Uterus (tissue), 2 donors: ENCODE data around the gene SNRPE.

ENCODE experiments used
- POLR2A ChIP-seq, 2 donors: fragments of 450-650 bp; IDR thresholded peaks; one replicate each; pipeline ENCODE4 v1.6.1; 2016; ENCODE audit warnings: antibody characterized with exemption in 2 of 2, mild to moderate bottlenecking in 1 of 2, moderate library complexity in 1 of 2
- TF ChIP-seq, protein P1 (sequence below), 4 experiments: fragments of 200-600 bp in 2 of 4; fragments of 450-650 bp in 2 of 4; sonication (generic) in 2 of 4; IDR thresholded peaks; one replicate each; pipeline ENCODE4 v1.5.1; 2016 to 2019; ENCODE audit warnings: antibody characterized with exemption in 4 of 4, mild to moderate bottlenecking in 2 of 4, moderate library complexity in 1 of 4

DNA sequence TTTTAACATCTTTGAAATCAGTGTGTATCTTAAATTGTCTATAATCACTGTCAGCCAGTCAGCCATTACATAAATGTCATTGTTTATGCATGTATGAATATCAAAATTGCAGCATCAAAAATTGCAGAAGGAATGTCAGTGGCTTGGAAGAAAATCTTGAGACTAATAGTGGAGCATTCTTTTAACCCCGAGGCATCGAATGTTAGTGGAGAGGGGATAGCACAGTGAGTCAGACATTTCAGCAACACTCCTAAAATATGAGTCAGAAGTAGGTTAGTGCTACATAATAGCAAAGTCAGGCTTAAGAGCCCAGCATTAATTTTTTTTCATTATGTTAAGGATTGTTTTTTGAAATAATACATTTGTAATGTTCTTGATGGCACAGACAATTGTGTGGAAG, 45.5 kb downstream of the SNRPE start:
- TF ChIP-seq, protein P1, sequence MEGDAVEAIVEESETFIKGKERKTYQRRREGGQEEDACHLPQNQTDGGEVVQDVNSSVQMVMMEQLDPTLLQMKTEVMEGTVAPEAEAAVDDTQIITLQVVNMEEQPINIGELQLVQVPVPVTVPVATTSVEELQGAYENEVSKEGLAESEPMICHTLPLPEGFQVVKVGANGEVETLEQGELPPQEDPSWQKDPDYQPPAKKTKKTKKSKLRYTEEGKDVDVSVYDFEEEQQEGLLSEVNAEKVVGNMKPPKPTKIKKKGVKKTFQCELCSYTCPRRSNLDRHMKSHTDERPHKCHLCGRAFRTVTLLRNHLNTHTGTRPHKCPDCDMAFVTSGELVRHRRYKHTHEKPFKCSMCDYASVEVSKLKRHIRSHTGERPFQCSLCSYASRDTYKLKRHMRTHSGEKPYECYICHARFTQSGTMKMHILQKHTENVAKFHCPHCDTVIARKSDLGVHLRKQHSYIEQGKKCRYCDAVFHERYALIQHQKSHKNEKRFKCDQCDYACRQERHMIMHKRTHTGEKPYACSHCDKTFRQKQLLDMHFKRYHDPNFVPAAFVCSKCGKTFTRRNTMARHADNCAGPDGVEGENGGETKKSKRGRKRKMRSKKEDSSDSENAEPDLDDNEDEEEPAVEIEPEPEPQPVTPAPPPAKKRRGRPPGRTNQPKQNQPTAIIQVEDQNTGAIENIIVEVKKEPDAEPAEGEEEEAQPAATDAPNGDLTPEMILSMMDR (IDR thresholded peaks at IDR 0.05) = no peak
- TF ChIP-seq POLR2A (IDR thresholded peaks at IDR 0.05) = no peak
